Activated CD4-positive, CD25-positive, alpha-beta regulatory T cell treated with anti-CD3 and anti-CD28 coated beads, Interleukin-2, amount 50 U/mL, for 72 hours (primary cell): ENCODE results near the gene DPP6.
"Not testable (repeated sequence)": the region's sequence is repeated elsewhere in the genome, so short reads cannot be mapped to it uniquely, and the experiment has no call there.

Experiments
- DNase-seq: peaks from one replicate; pipeline ENCODE4 v3.0.0; 2021

Gene DPP6

DNA sequence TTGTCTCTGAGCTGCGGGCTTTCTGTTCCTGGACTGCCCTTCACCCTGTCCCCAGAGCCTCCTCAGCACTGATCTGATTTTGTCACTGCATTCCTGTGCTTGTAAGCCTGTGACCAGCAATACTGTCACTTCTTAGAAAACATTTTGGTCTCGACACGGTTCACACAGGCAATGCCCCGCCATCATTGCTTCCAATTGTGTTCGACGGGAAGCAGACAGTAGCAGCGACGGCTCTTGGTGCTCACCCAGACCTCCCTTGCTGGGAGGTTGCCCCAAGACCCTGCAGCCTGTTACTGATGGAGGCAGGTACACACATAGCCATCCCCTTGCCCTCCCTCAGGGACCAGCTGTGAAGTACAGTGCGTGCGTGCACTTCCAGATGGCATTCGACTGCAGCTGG lies 99.1 kb downstream of the DPP6 start:
- not testable (repeated sequence) for DNase-seq

DNA sequence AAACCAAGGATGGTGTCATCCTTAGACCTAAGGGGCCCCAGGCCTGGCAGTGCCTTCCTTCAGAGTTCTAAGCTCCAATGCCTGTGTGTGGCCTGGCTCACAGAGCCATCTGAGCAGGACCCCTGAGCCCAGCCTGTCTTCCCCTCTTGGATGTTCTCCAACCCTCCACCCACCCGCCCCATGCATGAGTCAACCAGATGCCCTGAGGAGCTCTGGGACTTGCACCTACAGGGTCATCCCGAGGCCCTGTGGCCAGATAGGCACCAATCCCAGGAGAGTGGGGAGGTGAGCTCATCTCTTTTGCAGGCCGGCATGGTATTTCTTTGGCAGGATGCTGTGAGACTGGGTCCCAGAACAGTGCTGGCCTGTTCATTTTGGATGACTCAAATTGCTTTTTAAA lies 103.7 kb downstream of the DPP6 start:
- DNase-seq = not testable (repeated sequence)

- DNase-seq = not testable (repeated sequence)
Observed at GRCh38 chr7:154162921-154163320, 110.7 kb downstream of the DPP6 start.

DNA sequence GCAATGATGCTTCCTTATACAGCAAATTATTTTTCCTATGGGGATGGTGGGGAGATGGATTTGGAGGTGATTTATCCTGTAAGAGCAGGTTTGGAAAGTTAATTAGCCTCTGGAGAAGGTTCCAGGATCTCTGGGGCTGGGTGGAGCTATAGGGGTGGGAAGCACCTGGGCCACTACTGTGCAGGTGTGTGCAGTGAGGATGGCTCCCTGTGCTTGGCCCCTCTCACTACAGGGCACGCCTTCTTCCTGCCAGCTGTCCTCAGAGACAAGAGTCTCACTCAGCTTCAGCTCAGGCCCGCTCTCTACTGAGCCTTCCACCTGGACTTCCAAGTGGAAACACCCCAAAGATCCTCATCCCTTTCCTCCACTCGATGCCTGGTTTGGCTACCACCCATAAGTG lies 111.4 kb downstream of the DPP6 start:
- not testable (repeated sequence) for DNase-seq

DNA sequence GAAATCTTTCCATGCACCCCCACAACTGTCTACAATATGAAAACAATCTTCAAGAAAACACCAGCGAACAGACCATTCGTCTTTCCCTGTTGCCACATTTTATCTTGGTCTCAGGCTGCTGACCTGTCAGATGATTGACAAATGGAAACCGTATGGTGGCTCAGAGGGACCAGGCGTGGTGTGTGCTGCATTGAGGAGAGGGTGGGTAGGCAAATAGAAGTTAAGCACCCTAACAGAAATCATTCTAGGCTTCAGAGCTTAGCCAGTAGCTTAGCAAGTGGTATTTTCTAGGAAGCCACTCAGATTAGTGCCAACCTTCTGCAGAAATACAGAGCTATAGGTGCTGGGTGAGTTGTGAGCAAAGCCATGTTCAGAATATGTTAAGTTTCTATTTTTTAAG lies 114.9 kb downstream of the DPP6 start:
- no peak for DNase-seq

GRCh38 chr7:154167807-154168206 lies 115.6 kb downstream of the DPP6 start:
- no peak for DNase-seq

- no peak for DNase-seq
Observed at GRCh38 chr7:154171422-154171821, 119.2 kb downstream of the DPP6 start.

- no peak for DNase-seq
Observed at GRCh38 chr7:154172236-154172635, 120.0 kb downstream of the DPP6 start.

DNA sequence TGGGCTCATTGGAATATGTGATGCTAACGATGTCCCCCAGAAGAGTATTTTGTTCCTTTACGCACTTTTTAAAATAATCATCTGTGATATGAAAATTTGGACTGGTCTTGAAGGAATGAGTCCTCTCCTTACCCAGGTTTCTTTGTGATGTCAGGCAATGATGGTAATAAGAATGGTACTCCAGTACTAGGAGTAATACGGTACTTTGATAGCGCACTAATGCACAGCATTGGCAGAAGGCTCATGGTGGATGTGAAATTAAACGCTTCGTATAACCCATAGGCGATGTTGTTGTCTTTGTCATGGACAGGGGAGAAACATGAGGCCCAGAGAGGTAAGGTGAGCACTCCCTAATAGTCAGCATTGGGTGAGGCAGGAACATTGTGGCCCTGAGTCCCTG lies 125.4 kb downstream of the DPP6 start:
- DNase-seq = no peak

DNA sequence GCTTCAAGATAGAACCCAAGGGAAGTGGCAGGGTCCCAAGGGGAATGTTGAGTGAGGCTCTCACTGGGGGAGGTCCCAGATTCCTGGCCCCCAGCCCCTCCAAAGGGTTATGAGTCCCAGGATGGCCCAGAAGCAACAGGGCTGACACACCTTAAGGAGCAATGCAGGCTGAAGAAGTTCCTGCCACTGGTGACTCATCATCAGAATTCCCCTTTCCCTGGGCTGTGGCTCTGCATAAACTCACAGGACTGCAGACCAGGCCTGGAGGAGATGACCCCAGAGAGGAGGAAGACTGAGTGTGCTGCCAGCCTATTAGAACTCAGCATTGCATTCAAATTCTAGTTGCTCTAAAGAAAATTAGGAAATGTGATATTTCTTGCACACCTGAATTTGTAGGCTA lies 126.7 kb downstream of the DPP6 start:
- no peak for DNase-seq

DNA sequence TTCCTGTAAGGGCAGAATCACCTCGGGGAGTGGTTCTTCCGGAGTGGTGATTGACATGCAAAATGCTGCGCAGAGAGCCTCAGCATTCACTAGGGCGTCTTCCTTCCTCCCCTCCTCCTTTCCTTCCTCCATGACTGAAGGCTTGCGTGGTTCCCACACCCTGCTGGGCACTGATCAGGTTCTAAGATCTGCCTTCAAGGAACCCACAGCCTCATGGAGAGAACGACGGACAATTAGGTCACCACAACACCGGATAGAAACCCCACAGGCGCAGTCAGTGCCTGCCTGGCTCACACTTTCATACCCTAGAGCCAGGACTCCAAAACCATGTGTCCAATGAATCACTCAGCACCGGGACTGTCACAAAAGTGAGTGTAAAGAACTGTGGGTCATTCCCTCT lies 131.3 kb downstream of the DPP6 start:
- DNase-seq = no peak

DNA sequence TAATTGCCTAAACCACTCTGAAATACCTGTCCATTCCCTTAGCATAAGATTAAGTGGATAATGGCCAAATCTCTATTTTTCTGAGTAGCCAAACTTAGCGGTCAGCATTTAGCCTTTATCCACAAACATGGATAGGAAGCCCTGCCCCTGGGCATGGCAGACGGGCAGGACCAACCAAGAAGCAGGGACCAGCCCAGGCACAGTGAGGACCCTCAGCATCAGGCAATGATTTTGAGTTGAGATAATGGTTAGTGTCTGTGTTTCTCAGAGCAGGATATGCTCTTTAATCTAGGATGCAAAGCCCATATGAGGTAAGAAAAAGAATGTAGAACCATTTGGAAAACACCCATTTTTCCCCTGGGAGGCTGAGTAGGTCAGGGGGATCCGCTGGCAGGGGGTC lies 131.7 kb downstream of the DPP6 start:
- DNase-seq = no peak

- DNase-seq = no peak
Observed at GRCh38 chr7:154186811-154187210, 134.6 kb downstream of the DPP6 start.

GRCh38 chr7:154188330-154188729 lies 136.1 kb downstream of the DPP6 start:
- no peak for DNase-seq

DNA sequence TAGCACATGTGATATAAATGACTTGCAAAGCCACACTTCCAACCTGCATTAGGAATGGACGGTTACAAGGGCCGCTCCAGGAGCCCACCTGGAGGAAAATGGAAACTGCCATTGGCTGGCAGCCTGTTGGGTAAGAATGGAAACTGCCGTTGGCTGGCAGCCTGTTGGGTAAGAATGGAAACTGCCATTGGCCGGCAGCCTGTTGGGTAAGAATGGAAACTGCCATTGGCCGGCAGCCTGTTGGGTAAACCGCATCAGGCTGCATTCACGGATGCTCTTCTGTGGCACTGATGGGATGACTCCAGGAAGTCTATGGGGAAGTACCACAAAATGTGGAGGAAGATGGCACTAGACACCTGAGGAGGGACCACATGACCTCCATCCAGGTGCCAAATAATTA lies 143.1 kb downstream of the DPP6 start:
- DNase-seq = no peak

GRCh38 chr7:154198481-154198880 lies 146.3 kb downstream of the DPP6 start:
- no peak for DNase-seq

GRCh38 chr7:154200241-154200640 lies 148.0 kb downstream of the DPP6 start:
- no peak for DNase-seq

- DNase-seq = no peak
Observed at GRCh38 chr7:154202002-154202401, 149.8 kb downstream of the DPP6 start.

GRCh38 chr7:154204046-154204445 lies 151.8 kb downstream of the DPP6 start:
- DNase-seq = no peak

DNA sequence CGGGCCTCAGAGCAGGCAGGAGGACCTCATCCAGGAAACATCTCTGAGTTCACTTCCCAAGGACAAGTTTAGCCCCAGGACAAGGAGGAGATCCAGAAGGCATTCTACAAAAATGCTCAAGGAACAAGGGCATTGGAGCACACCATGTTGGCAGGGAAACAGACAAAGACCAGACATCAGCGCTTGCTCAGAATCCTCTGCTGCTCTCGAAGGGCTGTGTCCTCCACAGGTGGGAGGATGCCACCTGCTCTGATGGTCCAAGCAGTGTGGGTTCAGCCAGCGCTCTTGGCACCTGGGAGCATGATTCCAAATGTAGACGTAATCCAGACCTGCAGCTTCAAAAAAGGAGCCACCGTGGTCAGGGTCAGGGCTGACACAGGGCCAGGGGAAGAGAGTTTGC lies 160.7 kb downstream of the DPP6 start:
- DNase-seq = no peak

- no peak for DNase-seq
Observed at GRCh38 chr7:154217688-154218340, 165.6 kb downstream of the DPP6 start.

DNA sequence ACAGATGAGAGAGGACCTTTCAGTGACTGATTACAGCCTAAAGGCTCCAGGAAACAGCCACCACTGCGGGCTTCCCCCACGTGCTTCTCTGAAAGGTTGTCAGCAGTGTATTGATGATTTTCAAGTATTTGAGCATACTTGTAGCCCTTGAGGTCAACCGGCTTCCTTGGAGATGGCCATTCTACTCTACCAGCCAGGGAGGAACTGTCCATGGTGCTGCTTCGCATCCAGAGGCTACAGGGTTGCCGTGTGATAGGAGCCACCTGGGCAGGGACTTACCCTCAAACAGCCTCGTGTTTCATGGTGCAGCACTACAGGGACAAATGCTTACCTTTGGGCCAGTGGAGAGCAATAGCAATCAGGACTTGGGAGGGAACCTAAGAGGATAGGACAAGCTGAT lies 179.5 kb downstream of the DPP6 start:
- DNase-seq = no peak

- DNase-seq = no peak
Observed at GRCh38 chr7:154232700-154233099, 180.5 kb downstream of the DPP6 start.

DNA sequence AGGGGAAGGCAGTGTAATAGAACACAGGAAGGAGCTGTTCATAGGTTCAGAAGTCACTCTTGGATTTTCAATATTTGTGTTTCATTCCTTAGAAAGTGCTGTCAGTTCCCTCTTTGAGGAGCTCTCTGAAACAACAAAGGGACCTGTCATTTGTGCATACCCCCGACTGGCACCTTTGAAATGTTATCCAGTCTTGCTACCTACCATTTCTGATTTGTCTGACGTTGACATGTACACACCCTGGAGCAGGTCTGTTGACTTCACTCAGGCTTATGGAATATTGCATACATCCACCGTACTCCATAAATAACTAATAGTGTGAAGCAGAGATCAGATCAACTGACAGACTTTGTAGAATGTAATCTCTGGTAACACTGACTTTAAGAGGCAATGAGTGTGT lies 189.8 kb downstream of the DPP6 start:
- DNase-seq = no peak

DNA sequence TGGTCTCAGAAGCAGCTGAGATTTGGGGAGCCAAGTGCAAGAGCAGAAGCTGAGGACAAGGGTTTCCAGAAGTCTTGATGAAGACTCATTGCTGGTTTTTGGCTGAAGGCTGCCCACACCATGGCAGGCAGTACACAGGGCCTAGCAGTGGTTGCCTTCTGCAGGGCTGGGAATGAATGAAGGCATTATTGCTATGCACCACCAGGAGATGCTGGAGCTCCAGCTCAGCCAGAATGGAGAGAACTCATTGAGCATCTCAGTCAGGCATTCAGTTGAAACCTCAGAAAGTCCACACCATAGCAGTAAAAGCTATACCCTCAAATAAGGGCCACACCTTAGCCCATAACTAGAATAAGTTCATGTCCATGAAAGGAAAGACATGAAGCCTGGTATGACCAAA lies 190.5 kb downstream of the DPP6 start:
- DNase-seq = no peak

GRCh38 chr7:154252046-154252445 lies 199.8 kb downstream of the DPP6 start:
- DNase-seq = no peak
